A549 (cell line): ENCODE results near the gene ABHD17A. TPM values are rescaled to one million over a fixed set of nuclear protein-coding genes. Genes with fewer than 3 reads are reported as not detected.

ENCODE experiments used
- ATAC-seq, 2 experiments: fragments of 200-7000 bp in 1 of 2; fragments of >200 bp in 1 of 2; cut with Nextera tagmentation in 1 of 2; cut with Tn5 transposase in 1 of 2; 3 replicates each; pipeline versions ENCODE4 v1.8.0 to v1.9.1; 2018 to 2020; ENCODE audit warnings: mild to moderate bottlenecking in 1 of 2, moderate library complexity in 1 of 2
- CTCF ChIA-PET: fragments of 300-600 bp; sonication (Branson Sonifier 250); formaldehyde crosslinking; extraction: SDS; loops from one replicate; lab custom pipeline; 2021; ENCODE audit warnings: antibody characterized with exemption, inconsistent platforms; lab: Yijun Ruan, JAX
- POLR2A ChIA-PET: fragments of 350-600 bp; formaldehyde crosslinking; extraction: SDS; loops from one replicate; lab custom pipeline; 2021; ENCODE audit warnings: antibody characterized with exemption, inconsistent platforms; lab: Yijun Ruan, JAX
- DNase-seq, 2 experiments: peaks; one replicate each; pipeline versions ENCODE4 v3.0.0 to v3.0.0-alpha.2; 2011 to 2016; ENCODE audit warnings: low read depth in 1 of 2, low spot score in 1 of 2
- FAIRE-seq: peaks from 2 replicates; lab custom pipeline; 2011; peaks lifted over from hg19 to GRCh38; lab: Jason Lieb, UNC
- H3K27ac ChIP-seq, 2 experiments: fragments of >200 bp; sonication (Bioruptor Twin); formaldehyde crosslinking; 3 replicates each; pipeline ENCODE4 v1.5.1; 2016 to 2017
- H3K4me1 ChIP-seq: fragments of >200 bp; sonication (Bioruptor Twin); formaldehyde crosslinking; 3 replicates; pipeline ENCODE4 v1.6.1; 2016
- H3K4me2 ChIP-seq: fragments of >200 bp; sonication (Bioruptor Twin); formaldehyde crosslinking; 3 replicates; pipeline ENCODE4 v1.6.1; 2016
- H3K4me3 ChIP-seq: fragments of >200 bp; sonication (Bioruptor Twin); formaldehyde crosslinking; 3 replicates; pipeline ENCODE4 v1.5.1; 2016
- H3K9me3 ChIP-seq: fragments of >200 bp; sonication (Bioruptor Twin); formaldehyde crosslinking; 3 replicates; pipeline ENCODE4 v1.6.1; 2016
- BCL3 ChIP-seq: fragments of >200 bp; sonication (Bioruptor Twin); formaldehyde crosslinking; IDR thresholded peaks from 3 replicates; pipeline ENCODE4 v1.6.1; 2016
- CBX2 ChIP-seq: fragments of 200-600 bp; sonication (generic); IDR thresholded peaks from 2 replicates; pipeline ENCODE4 v1.6.1; 2016; ENCODE audit warnings: low read depth, mild to moderate bottlenecking, borderline replicate concordance
- CHD2 ChIP-seq: fragments of 150-350 bp; IDR thresholded peaks from 2 replicates; pipeline ENCODE4 v1.6.1; 2014; ENCODE audit warnings: low read length; ENCODE audit not compliant: partially characterized antibody
- EP300 ChIP-seq, 2 experiments: fragments of >200 bp; sonication (Bioruptor Twin); formaldehyde crosslinking; IDR thresholded peaks; 2 replicates in 1 of 2; 3 replicates in 1 of 2; pipeline ENCODE4 v1.6.1; 2016 to 2017
- FOSB ChIP-seq: fragments of 250-450 bp; sonication (Bioruptor Pico); IDR thresholded peaks from 2 replicates; pipeline ENCODE4 v1.5.0; 2020; ENCODE audit warnings: mild to moderate bottlenecking, moderate library complexity
- FOXS1 ChIP-seq: fragments of 250-450 bp; sonication (Bioruptor Pico); IDR thresholded peaks from 2 replicates; pipeline ENCODE4 v1.5.0; 2020; ENCODE audit warnings: mild to moderate bottlenecking, moderate library complexity
- HDAC2 ChIP-seq: fragments of 200-600 bp; sonication (generic); IDR thresholded peaks from 2 replicates; pipeline ENCODE4 v1.6.1; 2016
- HOXA7 ChIP-seq: fragments of 250-450 bp; sonication (Bioruptor Pico); IDR thresholded peaks from 2 replicates; pipeline ENCODE4 v1.5.0; 2020; ENCODE audit warnings: mild to moderate bottlenecking, moderate library complexity
- HOXB13 ChIP-seq: fragments of 250-450 bp; sonication (Bioruptor Pico); IDR thresholded peaks from 2 replicates; pipeline ENCODE4 v1.5.0; 2020; ENCODE audit warnings: low read depth, mild to moderate bottlenecking, moderate library complexity
- JUN ChIP-seq, 2 experiments: fragments of >200 bp; sonication (Bioruptor Twin); formaldehyde crosslinking; IDR thresholded peaks; 2 replicates in 1 of 2; 3 replicates in 1 of 2; pipeline ENCODE4 v1.6.1; 2016 to 2017
- KDM5A ChIP-seq: fragments of 200-600 bp; sonication (generic); IDR thresholded peaks from 2 replicates; pipeline ENCODE4 v1.6.1; 2016; ENCODE audit warnings: antibody characterized with exemption, mild to moderate bottlenecking
- MAFK ChIP-seq: fragments of 450-650 bp; IDR thresholded peaks from 2 replicates; pipeline ENCODE4 v1.6.1; 2014; ENCODE audit not compliant: partially characterized antibody
- MYC ChIP-seq: IDR thresholded peaks from 2 replicates; pipeline ENCODE4 v1.6.1; 2012; ENCODE audit warnings: mild to moderate bottlenecking, inconsistent platforms, low read length, improper control_type of control experiment, borderline replicate concordance
- NPAS2 ChIP-seq: fragments of 250-450 bp; sonication (Bioruptor Pico); IDR thresholded peaks from 2 replicates; pipeline ENCODE4 v1.8.0; 2022; ENCODE audit warnings: mild to moderate bottlenecking, moderate library complexity, borderline replicate concordance
- PHF8 ChIP-seq: fragments of 200-600 bp; sonication (generic); IDR thresholded peaks from 2 replicates; pipeline ENCODE4 v1.6.1; 2016; ENCODE audit warnings: low read depth, mild to moderate bottlenecking, antibody characterized with exemption, moderate library complexity, borderline replicate concordance
- RAD21 ChIP-seq, 2 experiments: fragments of >200 bp in 1 of 2; sonication (Bioruptor Twin) in 1 of 2; formaldehyde crosslinking in 1 of 2; IDR thresholded peaks in 1 of 2; conservative IDR thresholded peaks in 1 of 2; 2 replicates in 1 of 2; 3 replicates in 1 of 2; pipeline ENCODE4 v1.6.1; 2012 to 2018; ENCODE audit warnings: inconsistent platforms in 1 of 2
- RCOR1 ChIP-seq: fragments of 150-350 bp; IDR thresholded peaks from 2 replicates; pipeline ENCODE4 v1.6.1; 2014; ENCODE audit warnings: antibody characterized with exemption, low read length, low read depth
- RFX5 ChIP-seq: fragments of 450-650 bp; IDR thresholded peaks from 2 replicates; pipeline ENCODE4 v1.7.1; 2014; ENCODE audit warnings: antibody characterized with exemption, mild to moderate bottlenecking, moderate library complexity
- RNF2 ChIP-seq: fragments of 200-600 bp; sonication (generic); IDR thresholded peaks from 2 replicates; pipeline ENCODE4 v1.6.1; 2016; ENCODE audit warnings: low read depth, mild to moderate bottlenecking, antibody characterized with exemption, moderate library complexity, borderline replicate concordance
- SMC3 ChIP-seq: fragments of >200 bp; sonication (Bioruptor Twin); formaldehyde crosslinking; IDR thresholded peaks from 3 replicates; pipeline ENCODE4 v1.6.1; 2018; ENCODE audit warnings: inconsistent platforms
- SREBF2 ChIP-seq: fragments of 450-650 bp; IDR thresholded peaks from 2 replicates; pipeline ENCODE4 v1.6.1; 2014; ENCODE audit warnings: mild to moderate bottlenecking, moderate library complexity
- USF2 ChIP-seq: fragments of 450-650 bp; IDR thresholded peaks from 2 replicates; pipeline ENCODE4 v1.6.1; 2014; ENCODE audit warnings: antibody characterized with exemption
- ZC3H11A ChIP-seq: fragments of 450-650 bp; IDR thresholded peaks from 2 replicates; pipeline ENCODE4 v1.6.1; 2014; ENCODE audit warnings: antibody characterized with exemption, mild to moderate bottlenecking
- ZFP36 ChIP-seq: fragments of 450-650 bp; IDR thresholded peaks from 2 replicates; pipeline ENCODE4 v1.6.1; 2014; ENCODE audit warnings: borderline replicate concordance; ENCODE audit not compliant: partially characterized antibody
- ZSCAN20 ChIP-seq: fragments of 250-450 bp; sonication (Bioruptor Pico); IDR thresholded peaks from 2 replicates; pipeline ENCODE4 v1.8.0; 2022; ENCODE audit warnings: mild to moderate bottlenecking, moderate library complexity
- WGBS: methylation state at CpG from one replicate; pipeline ENCODE4 v1.1.6; 2017; ENCODE audit errors: missing lambda C conversion rate; 5-methylcytosine and 5-hydroxymethylcytosine counted together
- polyA plus RNA-seq, 4 experiments: library from polyadenylated mRNA; depleted of rRNA in 3 of 4; stranded (reverse); fragments of >200 nt; fragmentation: RNase III in 1 of 4; extraction: RNeasy Plus Mini Kit Qiagen cat#74134 plus additional on column Dnase treatment in 1 of 4; gene quantifications; 2 replicates in 3 of 4; 3 replicates in 1 of 4; pipeline ENCODE4 v1.2.3, GENCODE V29; 2011 to 2017

ABHD17A gene
- polyA plus RNA-seq, 2 of the 4 experiments (the other 2 are of a cell fraction): 12.8 to 23.1 TPM

- ChIA-PET POLR2A (no interaction called here), CTCF (no interaction called here)
- Histone ChIP-seq H3K4me1 (peaks cover 15% of the 10 kb centered on the region; the same call in 1 of the 3 replicates), H3K27ac (no peak overlapping the region), H3K4me2 (no peak overlapping the region), H3K4me3 (no peak overlapping the region), H3K9me3 (no peaks in the 10 kb centered on the region)
- FAIRE-seq (no peak), DNase-seq (no peak), ATAC-seq (no peak)
- WGBS: 90% methylated on average over 17 of the region's 43 CpGs
- TF ChIP-seq FOXS1 (CRISPR knock-in tag) (no peak), MAFK (no peak), SREBF2 (no peak), USF2 (no peak), ZC3H11A (no peak), HOXB13 (CRISPR knock-in tag) (no peak), FOSB (CRISPR knock-in tag) (no peak), JUN (IDR thresholded peaks at IDR 0.05) (no peak), RAD21 (conservative IDR thresholded peaks at IDR 0.05 in 1 of 2, IDR thresholded peaks at IDR 0.05 in 1 of 2) (no peak), NPAS2 (CRISPR knock-in tag) (no peak)
- TF ChIP-seq, all 56 proteins: peak for 0
These were observed 22.5 kb upstream of the ABHD17A start for GRCh38 chr19:1907563-1908363.

GRCh38 chr19:1906985-1907562 lies 21.8 kb upstream of the ABHD17A start:
- no peak overlapping the region for H3K4me3 ChIP-seq
- H3K4me1 ChIP-seq: peaks cover 15% of the 10 kb centered on the region; the same call in 1 of the 3 replicates
- FAIRE-seq: no peak
- WGBS: 94% methylated on average over 10 of the region's 10 CpGs
- ChIA-PET POLR2A (interaction anchor here (0.7 kb wide), 1 partner anchor 10 kb away, joined by 3 read pairs; no protein-coding TSS in a partner anchor), CTCF (no interaction called here)
- no peak for DNase-seq
- no peak for TF ChIP-seq HOXA7
- no peak for TF ChIP-seq HDAC2
- TF ChIP-seq ZFP36: peak; percentile 60
- no peak for TF ChIP-seq PHF8
- TF ChIP-seq SREBF2: no peak
- no peak for TF ChIP-seq BCL3
- H3K27ac ChIP-seq: no peak overlapping the region
- no peak overlapping the region; the same call in 2 of the 3 replicates for H3K4me2 ChIP-seq
- H3K9me3 ChIP-seq: no peaks in the 10 kb centered on the region
- ATAC-seq: no peak

GRCh38 chr19:1905863-1906375 lies 20.6 kb upstream of the ABHD17A start:
- H3K27ac ChIP-seq: peak overlapping the region; percentile 95 to 98
- CTCF ChIA-PET: interaction anchor here (1.0 kb wide), 1 partner anchor 9 kb away, joined by 3 read pairs; no protein-coding TSS in a partner anchor
- POLR2A ChIA-PET: interaction anchor here (1.0 kb wide), 1 partner anchor 8 kb away, joined by 3 read pairs; no protein-coding TSS in a partner anchor
- no peak for FAIRE-seq
- H3K4me3 ChIP-seq: peak overlapping the region; percentile 65
- DNase-seq: no peak
- no peak for TF ChIP-seq SMC3
- TF ChIP-seq RAD21 (conservative IDR thresholded peaks at IDR 0.05 in 1 of 2, IDR thresholded peaks at IDR 0.05 in 1 of 2): no peak
- no peak for TF ChIP-seq ZSCAN20 (CRISPR knock-in tag)
- TF ChIP-seq CBX2: no peak
- no peak for TF ChIP-seq RNF2
- TF ChIP-seq EP300 (IDR thresholded peaks at IDR 0.05): no peak
- TF ChIP-seq MAFK: no peak
- no peak for TF ChIP-seq RCOR1
- TF ChIP-seq HOXB13 (CRISPR knock-in tag): no peak
- TF ChIP-seq CHD2: no peak
- no peak for TF ChIP-seq HDAC2
- no peak for TF ChIP-seq MYC
- TF ChIP-seq FOSB (CRISPR knock-in tag): no peak
- TF ChIP-seq KDM5A: no peak
- TF ChIP-seq RFX5: no peak
- H3K9me3 ChIP-seq: no peaks in the 10 kb centered on the region
- peak overlapping the region; percentile 96 for H3K4me2 ChIP-seq
- peaks cover 15% of the 10 kb centered on the region; the same call in 1 of the 3 replicates for H3K4me1 ChIP-seq
- no peak for ATAC-seq
- 64% methylated on average over 14 of the region's 15 CpGs for WGBS
